KMS-11 (cell line): ENCODE data around the gene CHCHD4.
"Not testable (repeated sequence)": the region's sequence is repeated elsewhere in the genome, so short reads cannot be mapped to it uniquely, and the experiment has no call there.

Experiments used
- H2AFZ ChIP-seq: fragments of 200-600 bp; sonication (generic); 2 replicates; pipeline ENCODE4 v1.6.1; 2016; ENCODE audit warnings: antibody characterized with exemption, mixed run types, low read depth
- H3K27ac ChIP-seq: fragments of 200-600 bp; sonication (generic); 2 replicates; pipeline ENCODE4 v1.6.1; 2016; ENCODE audit warnings: mild to moderate bottlenecking, mixed run types
- H3K27me3 ChIP-seq: fragments of 200-600 bp; sonication (generic); 2 replicates; pipeline ENCODE4 v1.6.1; 2017; ENCODE audit warnings: mild to moderate bottlenecking, low read depth, mixed run types, moderate library complexity; ENCODE audit not compliant: insufficient read depth
- H3K36me3 ChIP-seq: fragments of 200-600 bp; sonication (generic); 2 replicates; pipeline ENCODE4 v1.6.1; 2017; ENCODE audit warnings: mild to moderate bottlenecking, mixed run types; ENCODE audit not compliant: insufficient read depth
- H3K4me1 ChIP-seq: fragments of 200-600 bp; sonication (generic); 2 replicates; pipeline ENCODE4 v1.6.1; 2016; ENCODE audit warnings: mild to moderate bottlenecking, low read depth, mixed run types; ENCODE audit not compliant: poor library complexity, severe bottlenecking
- H3K4me2 ChIP-seq: fragments of 200-600 bp; sonication (generic); 2 replicates; pipeline ENCODE4 v1.7.0; 2016; ENCODE audit warnings: mild to moderate bottlenecking, mixed run types
- H3K4me3 ChIP-seq: fragments of 200-600 bp; sonication (generic); IDR thresholded peaks from 2 replicates; pipeline ENCODE4 v1.6.1; 2017; ENCODE audit warnings: low read depth, low read length, mixed read lengths; ENCODE audit not compliant: insufficient read depth
- H3K79me2 ChIP-seq: fragments of 200-600 bp; sonication (generic); 2 replicates; pipeline ENCODE4 v1.6.1; 2016; ENCODE audit warnings: low read depth, mixed run types; ENCODE audit not compliant: insufficient read depth
- H3K9ac ChIP-seq: fragments of 200-600 bp; sonication (generic); 2 replicates; pipeline ENCODE4 v1.6.1; 2016; ENCODE audit warnings: mild to moderate bottlenecking, mixed run types
- H4K20me1 ChIP-seq: fragments of 200-600 bp; sonication (generic); 2 replicates; pipeline ENCODE4 v1.6.1; 2016; ENCODE audit warnings: mild to moderate bottlenecking, mixed run types; ENCODE audit not compliant: insufficient read depth
- CTCF ChIP-seq: fragments of 200-600 bp; sonication (generic); conservative IDR thresholded peaks from 2 replicates; pipeline ENCODE4 v1.6.1; 2017; ENCODE audit warnings: low read depth, mild to moderate bottlenecking, antibody characterized with exemption, low read length, moderate library complexity, mixed read lengths

Gene CHCHD4

GRCh38 chr3:14118400-14119381 is 6.0 kb downstream of the CHCHD4 start:
- peak overlapping the region; percentile 71 for H3K4me2 ChIP-seq

GRCh38 chr3:14117468-14118399 is 6.9 kb downstream of the CHCHD4 start:
- no peaks in the 10 kb centered on the region for H4K20me1 ChIP-seq
- 0 out of 2 replicates have a peak overlapping the region, but pooled peaks have one; percentile 71 for H3K4me2 ChIP-seq
- peaks cover 14% of the 10 kb centered on the region; the same call in 1 of the 2 replicates for H3K79me2 ChIP-seq
- H3K27me3 ChIP-seq, result no peaks in the 10 kb centered on the region
- H3K4me3 ChIP-seq, result no peak overlapping the region
- no peak overlapping the region for H2AFZ ChIP-seq
- TF ChIP-seq CTCF, result no peak
- no peak overlapping the region for H3K9ac ChIP-seq
- peaks cover 58% of the 10 kb centered on the region for H3K4me1 ChIP-seq
- no peaks in the 10 kb centered on the region for H3K36me3 ChIP-seq
- peak overlapping the region; percentile 89; the same call in 1 of the 2 replicates for H3K27ac ChIP-seq

More at GRCh38 chr3:14118400-14119381, 6.0 kb downstream of the CHCHD4 start:
- H3K79me2 ChIP-seq, result peaks cover 22% of the 10 kb centered on the region; the same call in 1 of the 2 replicates
- no peaks in the 10 kb centered on the region for H3K27me3 ChIP-seq
- H3K9ac ChIP-seq, result no peak overlapping the region; the same call in 1 of the 2 replicates
- H3K27ac ChIP-seq, result peak overlapping the region; percentile 89
- no peak for TF ChIP-seq CTCF
- no peaks in the 10 kb centered on the region for H3K36me3 ChIP-seq
- no peak overlapping the region for H3K4me3 ChIP-seq
- H2AFZ ChIP-seq, result no peak overlapping the region
- H4K20me1 ChIP-seq, result no peaks in the 10 kb centered on the region
- H3K4me1 ChIP-seq, result peaks cover 64% of the 10 kb centered on the region

- H3K4me2 ChIP-seq, result no peak overlapping the region
- peaks cover 22% of the 10 kb centered on the region for H3K4me1 ChIP-seq
- no peaks in the 10 kb centered on the region for H4K20me1 ChIP-seq
- H3K27me3 ChIP-seq, result no peaks in the 10 kb centered on the region
- no peaks in the 10 kb centered on the region for H3K36me3 ChIP-seq
- TF ChIP-seq CTCF, result 0 out of 2 replicates have a peak, but pooled peaks have one; percentile 13
- H2AFZ ChIP-seq, result no peak overlapping the region
- H3K4me3 ChIP-seq, result no peak overlapping the region
- peaks cover 14% of the 10 kb centered on the region; the same call in 1 of the 2 replicates for H3K79me2 ChIP-seq
- H3K9ac ChIP-seq, result no peak overlapping the region
- no peak overlapping the region for H3K27ac ChIP-seq
Observed at GRCh38 chr3:14113965-14114635, 10.6 kb downstream of the CHCHD4 start.

- no peak overlapping the region for H3K4me3 ChIP-seq
- H3K27ac ChIP-seq, result no peak overlapping the region
- H2AFZ ChIP-seq, result no peak overlapping the region
- no peak overlapping the region for H3K4me2 ChIP-seq
- no peaks in the 10 kb centered on the region for H3K79me2 ChIP-seq
- H4K20me1 ChIP-seq, result no peaks in the 10 kb centered on the region
- no peak for TF ChIP-seq CTCF
- H3K36me3 ChIP-seq, result no peaks in the 10 kb centered on the region
- H3K4me1 ChIP-seq, result no peaks in the 10 kb centered on the region
- H3K27me3 ChIP-seq, result no peaks in the 10 kb centered on the region
- no peak overlapping the region for H3K9ac ChIP-seq
Observed at GRCh38 chr3:14110699-14111098, 14.0 kb downstream of the CHCHD4 start.

GRCh38 chr3:14109821-14110220 is 14.8 kb downstream of the CHCHD4 start:
- H3K9ac ChIP-seq, H2AFZ ChIP-seq, H3K79me2 ChIP-seq, H3K4me3 ChIP-seq, H3K36me3 ChIP-seq, H4K20me1 ChIP-seq, H3K27me3 ChIP-seq, H3K4me1 ChIP-seq, H3K27ac ChIP-seq, H3K4me2 ChIP-seq: not testable (repeated sequence)
